ENCODE data around the gene EIF1B. TPM values are rescaled to one million over a fixed set of nuclear protein-coding genes. Genes with fewer than 3 reads are reported as not detected.

The EIF1B gene
- total and polyA plus RNA-seq, 2 of the 13 experiments (the other 11 are each of a cell fraction or from before 2014, with no cell fraction given) = 12.7 to 29.1 TPM

GRCh38 chr3:40302784-40303183 is 6.7 kb upstream of the EIF1B start:
- no peak overlapping the region for H2AFZ ChIP-seq (ENCODE audit: low read length)
- FAIRE-seq (no peak), DNase-seq (ENCODE audit: low spot score) (no peak), ATAC-seq (no peak)
- intact Hi-C loops (cut with micrococcal nuclease; ENCODE audit: unreplicated experiment) = no loop called here
- H3K27me3 ChIP-seq (ENCODE audit: control insufficient read depth in 1 of 2, insufficient read depth in 2 of 2, low read length in 2 of 2) = no peaks in the 10 kb centered on the region
- POLR2A ChIA-PET = no interaction called here
- in situ Hi-C loops (cut with HindIII; ENCODE audit: extremely low pct_ligation_motif_present, low pct_unique_long_range_greater_than_20kb) = no loop called here
- H3K79me2 ChIP-seq (ENCODE audit: insufficient read depth, low read length) = no peaks in the 10 kb centered on the region
- H3K27ac ChIP-seq (ENCODE audit: extremely low read length, insufficient read depth, low read length) = no peak overlapping the region
- no peak overlapping the region for H3K9ac ChIP-seq (ENCODE audit: insufficient read depth, low read depth, low read length)
- BruUV-seq (replicated peaks) = no TSS peak
- no peak overlapping the region for H3K4me3 ChIP-seq (replicated peaks in 1 of 3; ENCODE audit: insufficient read depth in 1 of 3, low read depth in 2 of 3, low read length in 3 of 3)
- H3K36me3 ChIP-seq (replicated peaks in 1 of 2; ENCODE audit: control insufficient read depth in 1 of 2, insufficient read depth in 2 of 2, low read length in 2 of 2) = no peaks in the 10 kb centered on the region
- H4K20me1 ChIP-seq (ENCODE audit: insufficient read depth, low read length) = no peaks in the 10 kb centered on the region
- peaks cover 6% of the 10 kb centered on the region; the same call in 1 of the 2 replicates for H3K4me1 ChIP-seq (ENCODE audit: insufficient read depth, low read length)
- TF ChIP-seq ZNF432 (CRISPR knock-in tag; IDR thresholded peaks at IDR 0.05; ENCODE audit: borderline replicate concordance) = no peak
- TF ChIP-seq ZNF382 (CRISPR knock-in tag; IDR thresholded peaks at IDR 0.05; ENCODE audit: borderline replicate concordance) = no peak
- TF ChIP-seq ZNF280B (CRISPR knock-in tag; IDR thresholded peaks at IDR 0.05; ENCODE audit: borderline replicate concordance) = no peak
- TF ChIP-seq, protein P1, sequence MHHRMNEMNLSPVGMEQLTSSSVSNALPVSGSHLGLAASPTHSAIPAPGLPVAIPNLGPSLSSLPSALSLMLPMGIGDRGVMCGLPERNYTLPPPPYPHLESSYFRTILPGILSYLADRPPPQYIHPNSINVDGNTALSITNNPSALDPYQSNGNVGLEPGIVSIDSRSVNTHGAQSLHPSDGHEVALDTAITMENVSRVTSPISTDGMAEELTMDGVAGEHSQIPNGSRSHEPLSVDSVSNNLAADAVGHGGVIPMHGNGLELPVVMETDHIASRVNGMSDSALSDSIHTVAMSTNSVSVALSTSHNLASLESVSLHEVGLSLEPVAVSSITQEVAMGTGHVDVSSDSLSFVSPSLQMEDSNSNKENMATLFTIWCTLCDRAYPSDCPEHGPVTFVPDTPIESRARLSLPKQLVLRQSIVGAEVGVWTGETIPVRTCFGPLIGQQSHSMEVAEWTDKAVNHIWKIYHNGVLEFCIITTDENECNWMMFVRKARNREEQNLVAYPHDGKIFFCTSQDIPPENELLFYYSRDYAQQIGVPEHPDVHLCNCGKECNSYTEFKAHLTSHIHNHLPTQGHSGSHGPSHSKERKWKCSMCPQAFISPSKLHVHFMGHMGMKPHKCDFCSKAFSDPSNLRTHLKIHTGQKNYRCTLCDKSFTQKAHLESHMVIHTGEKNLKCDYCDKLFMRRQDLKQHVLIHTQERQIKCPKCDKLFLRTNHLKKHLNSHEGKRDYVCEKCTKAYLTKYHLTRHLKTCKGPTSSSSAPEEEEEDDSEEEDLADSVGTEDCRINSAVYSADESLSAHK (CRISPR knock-in tag; IDR thresholded peaks at IDR 0.05; ENCODE audit: borderline replicate concordance) = no peak
- no peak for TF ChIP-seq FUBP1 (CRISPR knock-in tag; IDR thresholded peaks at IDR 0.05; ENCODE audit: borderline replicate concordance)
- no peak for TF ChIP-seq GFI1 (CRISPR knock-in tag; IDR thresholded peaks at IDR 0.05; ENCODE audit: borderline replicate concordance)
- TF ChIP-seq CHD2 (IDR thresholded peaks at IDR 0.05; ENCODE audit: low read depth, low read length) = no peak
- TF ChIP-seq, protein P2, sequence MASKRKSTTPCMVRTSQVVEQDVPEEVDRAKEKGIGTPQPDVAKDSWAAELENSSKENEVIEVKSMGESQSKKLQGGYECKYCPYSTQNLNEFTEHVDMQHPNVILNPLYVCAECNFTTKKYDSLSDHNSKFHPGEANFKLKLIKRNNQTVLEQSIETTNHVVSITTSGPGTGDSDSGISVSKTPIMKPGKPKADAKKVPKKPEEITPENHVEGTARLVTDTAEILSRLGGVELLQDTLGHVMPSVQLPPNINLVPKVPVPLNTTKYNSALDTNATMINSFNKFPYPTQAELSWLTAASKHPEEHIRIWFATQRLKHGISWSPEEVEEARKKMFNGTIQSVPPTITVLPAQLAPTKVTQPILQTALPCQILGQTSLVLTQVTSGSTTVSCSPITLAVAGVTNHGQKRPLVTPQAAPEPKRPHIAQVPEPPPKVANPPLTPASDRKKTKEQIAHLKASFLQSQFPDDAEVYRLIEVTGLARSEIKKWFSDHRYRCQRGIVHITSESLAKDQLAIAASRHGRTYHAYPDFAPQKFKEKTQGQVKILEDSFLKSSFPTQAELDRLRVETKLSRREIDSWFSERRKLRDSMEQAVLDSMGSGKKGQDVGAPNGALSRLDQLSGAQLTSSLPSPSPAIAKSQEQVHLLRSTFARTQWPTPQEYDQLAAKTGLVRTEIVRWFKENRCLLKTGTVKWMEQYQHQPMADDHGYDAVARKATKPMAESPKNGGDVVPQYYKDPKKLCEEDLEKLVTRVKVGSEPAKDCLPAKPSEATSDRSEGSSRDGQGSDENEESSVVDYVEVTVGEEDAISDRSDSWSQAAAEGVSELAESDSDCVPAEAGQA (IDR thresholded peaks at IDR 0.05; ENCODE audit: low read depth) = no peak
- TF ChIP-seq, protein P2 (CRISPR knock-in tag; IDR thresholded peaks at IDR 0.05; ENCODE audit: borderline replicate concordance) = no peak
- WGBS (ENCODE audit: low lambda C conversion rate) = 79% methylated on average over 1 of the region's 1 CpG
- no peaks in the 10 kb centered on the region for H3K9me3 ChIP-seq (ENCODE audit: low read length)
- no peak overlapping the region for H3K4me2 ChIP-seq (ENCODE audit: low read depth, low read length)
- CTCF ChIA-PET (ENCODE audit: low intra/inter-chr PET ratio, low total read pairs) = no interaction called here

All from HepG2 (cell line).